VCaP (cell line): Measurements from ENCODE around the gene C12orf50.

Experiments
- H3K27ac ChIP-seq: fragments of 450-650 bp; 2 replicates; pipeline ENCODE4 v1.5.1; 2017
- CTCF ChIP-seq: fragments of 450-650 bp; conservative IDR thresholded peaks from 2 replicates; pipeline ENCODE4 v1.5.1; 2017; ENCODE audit warnings: mild to moderate bottlenecking, moderate library complexity

The C12orf50 gene

DNA sequence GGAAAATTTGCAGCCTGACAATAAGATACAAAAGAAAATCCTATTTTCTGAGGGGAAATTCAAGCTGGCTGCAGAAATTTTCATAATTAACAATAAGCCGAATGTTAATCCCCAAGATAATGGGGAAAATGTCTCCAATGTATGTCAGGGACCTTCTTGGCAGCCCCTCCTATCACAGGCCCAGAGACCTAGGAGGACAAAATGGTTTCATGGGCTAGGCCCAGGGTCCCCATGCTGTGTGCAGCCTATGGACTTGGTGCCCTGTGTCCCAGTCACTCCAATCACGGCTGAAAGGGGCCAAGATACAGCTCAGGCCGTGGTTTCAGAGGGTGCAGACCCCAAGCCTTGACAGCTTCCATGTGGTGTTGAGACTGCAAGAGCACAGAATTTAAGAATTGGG is 11.2 kb downstream of the C12orf50 start:
- TF ChIP-seq CTCF = no peak
- H3K27ac ChIP-seq = no peak overlapping the region

GRCh38 chr12:88015825-88016224 is 13.4 kb downstream of the C12orf50 start:
- H3K27ac ChIP-seq = no peak overlapping the region
- TF ChIP-seq CTCF = no peak

DNA sequence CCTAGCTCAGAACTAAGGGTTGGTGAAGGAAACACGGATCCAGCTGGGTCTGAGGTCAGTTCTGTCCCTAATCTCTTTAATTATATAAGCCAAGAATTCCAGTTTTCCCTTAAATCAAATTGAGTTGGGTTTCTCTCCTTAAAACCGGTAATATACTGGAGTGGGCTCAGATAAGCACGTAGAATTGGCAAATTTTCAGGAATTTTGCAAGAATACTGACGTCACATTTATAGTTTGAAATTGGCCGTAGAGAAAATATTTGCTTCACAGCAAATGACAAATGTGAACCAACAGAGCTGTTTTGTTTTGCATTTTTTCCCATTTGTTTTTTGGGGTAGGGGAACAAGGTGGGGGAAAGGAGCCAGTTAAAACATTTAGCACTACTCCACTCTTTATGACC is 17.4 kb downstream of the C12orf50 start:
- TF ChIP-seq CTCF = no peak

DNA sequence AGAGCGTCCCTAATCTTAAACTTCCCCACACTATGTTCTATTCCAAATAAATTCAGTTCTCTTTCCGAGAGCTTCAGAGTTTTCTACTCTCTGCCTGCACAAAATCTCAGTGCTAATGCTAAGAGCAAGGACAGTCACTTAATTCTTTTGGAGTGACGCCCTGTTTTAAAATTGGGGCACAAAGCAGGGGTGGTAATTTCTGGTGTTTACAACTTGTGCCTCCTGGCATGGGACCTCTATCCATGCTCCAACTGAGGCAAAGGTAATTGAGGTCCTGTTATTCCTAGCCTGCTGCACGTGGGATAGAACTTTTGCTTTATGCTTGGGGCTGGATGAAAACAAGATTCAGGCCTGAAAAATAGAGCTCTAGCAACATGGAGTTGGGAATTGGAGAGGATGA is 22.9 kb downstream of the C12orf50 start:
- TF ChIP-seq CTCF = no peak
- H3K27ac ChIP-seq = no peak overlapping the region

More for the DNA sequence above, 17.4 kb downstream of the C12orf50 start:
- H3K27ac ChIP-seq = no peak overlapping the region

DNA sequence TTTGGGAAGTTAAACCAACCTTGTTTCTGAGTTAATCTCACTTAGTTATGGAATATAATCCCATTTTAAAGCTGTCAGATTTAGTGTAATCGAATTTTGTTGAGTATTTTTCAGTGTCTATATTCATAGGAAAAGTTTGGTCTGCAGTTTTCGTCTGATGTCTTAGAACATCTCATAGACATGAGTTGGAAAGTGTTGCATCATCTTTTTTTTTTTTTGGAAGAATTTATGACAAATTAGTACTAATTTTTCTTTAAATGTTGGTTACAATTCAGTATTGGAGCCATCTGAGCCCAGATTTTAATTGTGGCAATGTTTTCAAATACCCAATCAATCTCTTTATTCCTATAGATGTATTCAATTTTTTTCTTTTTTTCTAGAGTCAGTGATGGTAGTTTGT is 27.9 kb downstream of the C12orf50 start:
- no peak overlapping the region for H3K27ac ChIP-seq
- no peak for TF ChIP-seq CTCF

- peak; percentile 90 for TF ChIP-seq CTCF
- H3K27ac ChIP-seq = no peak overlapping the region
Observed at GRCh38 chr12:87995581-87996178, 33.5 kb downstream of the C12orf50 start.

DNA sequence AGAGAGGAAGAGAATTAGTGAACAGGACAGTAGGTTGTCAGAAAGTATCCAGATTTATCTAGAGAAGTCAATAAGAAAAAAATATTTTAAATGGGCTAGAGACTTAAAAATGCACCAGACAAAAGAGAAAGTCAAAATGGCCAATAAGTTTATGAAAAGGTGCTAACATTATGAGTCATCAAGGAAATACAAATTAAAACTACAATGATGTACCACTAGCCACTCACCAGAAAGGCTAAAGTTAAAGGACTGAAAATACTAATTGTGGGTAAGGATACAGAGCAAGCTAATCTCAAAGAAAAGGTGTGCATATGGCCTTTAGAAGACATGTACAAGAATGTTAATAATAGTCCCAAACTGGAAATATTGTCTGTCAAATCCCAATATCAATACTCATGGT is 37.7 kb downstream of the C12orf50 start:
- no peak for TF ChIP-seq CTCF
- no peak overlapping the region for H3K27ac ChIP-seq
